Measurements from ENCODE around the gene PAX5. TPM values are rescaled to one million over a fixed set of nuclear protein-coding genes. Genes with fewer than 3 reads are reported as not detected.
A peak's percentile ranks its signal among the peaks of the same experiment; 100 is the strongest.

Gene PAX5
- polyA plus RNA-seq, 1 donor from 2014 or later = not detected

DNA sequence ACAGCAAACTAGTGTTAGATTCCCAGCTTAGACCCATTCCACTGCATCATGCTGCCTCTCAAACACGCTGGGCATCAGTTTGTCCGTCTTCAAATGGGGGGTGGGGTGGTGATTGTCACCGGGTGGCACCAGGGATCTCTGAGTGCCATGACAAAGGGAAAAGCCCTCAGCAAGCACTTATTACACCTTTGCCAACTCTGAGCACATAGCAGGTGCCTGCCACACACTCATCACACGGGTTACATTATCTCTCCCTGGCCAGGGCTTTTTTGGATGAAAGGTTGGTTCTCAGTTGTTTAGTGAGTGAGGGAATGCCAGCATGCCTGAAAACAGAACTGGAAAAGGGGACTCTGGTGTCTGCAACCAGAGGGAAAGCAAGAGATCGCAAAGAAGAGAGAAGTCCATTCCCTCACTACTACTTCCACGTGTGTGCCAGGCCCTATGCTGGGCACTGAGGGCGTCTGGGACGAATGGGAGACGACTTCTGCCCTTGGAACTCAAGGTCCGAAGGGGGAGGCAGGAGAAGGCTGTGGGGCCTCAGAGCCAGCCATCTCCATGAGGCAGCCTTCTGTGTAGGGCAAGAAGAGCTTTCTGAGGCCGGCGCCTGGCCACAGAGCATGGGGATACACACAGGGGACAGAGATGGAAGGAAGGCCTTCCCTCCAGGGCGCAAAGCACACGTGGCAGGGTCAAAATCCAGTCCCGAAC, 48.9 kb downstream of the PAX5 start:
- Histone ChIP-seq H3K4me3 (ENCODE audit: low read length) (peak overlapping the region; percentile 47), H3K4me2 (ENCODE audit: low read length) (no peak overlapping the region)

DNA sequence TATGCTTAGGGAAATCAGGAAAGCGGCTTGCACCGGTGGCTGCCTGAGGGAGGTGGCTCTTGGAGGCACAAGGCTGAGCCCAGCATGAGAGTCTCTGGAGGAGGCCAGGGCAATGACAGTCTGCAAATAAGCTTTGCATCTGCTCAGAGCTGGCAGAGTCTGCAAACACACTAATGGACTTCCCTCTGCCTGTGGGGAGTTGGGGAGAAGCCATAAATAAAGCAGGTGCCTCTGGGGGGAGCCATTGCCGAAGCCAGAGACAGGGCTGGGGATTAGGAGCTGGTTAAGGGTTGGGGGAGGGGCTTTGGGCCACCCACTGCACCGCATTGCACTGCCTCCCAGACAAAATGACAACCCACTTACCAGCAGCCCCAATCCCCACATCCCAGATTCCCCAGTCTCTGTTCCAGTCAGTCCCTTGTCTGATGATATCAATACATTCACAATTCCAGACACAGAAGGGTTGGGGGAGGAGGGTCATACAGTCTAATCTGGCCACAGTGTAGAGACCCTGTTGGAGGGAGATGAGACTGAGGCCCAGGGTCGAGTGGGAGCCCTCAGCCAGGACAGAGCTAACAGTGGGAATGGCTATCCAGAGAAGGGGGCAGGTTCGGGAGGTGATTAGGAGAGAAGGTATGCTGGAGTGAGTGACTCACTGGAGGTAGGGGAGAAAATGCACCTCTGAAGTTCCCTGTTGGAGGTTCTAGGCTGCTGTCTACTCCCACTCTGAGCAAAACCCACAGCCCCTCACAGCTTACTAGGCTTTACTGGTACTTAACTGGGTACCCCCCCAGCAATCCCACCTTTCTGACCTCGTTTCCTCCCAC, 53.7 kb downstream of the PAX5 start:
- TF ChIP-seq, protein P1, sequence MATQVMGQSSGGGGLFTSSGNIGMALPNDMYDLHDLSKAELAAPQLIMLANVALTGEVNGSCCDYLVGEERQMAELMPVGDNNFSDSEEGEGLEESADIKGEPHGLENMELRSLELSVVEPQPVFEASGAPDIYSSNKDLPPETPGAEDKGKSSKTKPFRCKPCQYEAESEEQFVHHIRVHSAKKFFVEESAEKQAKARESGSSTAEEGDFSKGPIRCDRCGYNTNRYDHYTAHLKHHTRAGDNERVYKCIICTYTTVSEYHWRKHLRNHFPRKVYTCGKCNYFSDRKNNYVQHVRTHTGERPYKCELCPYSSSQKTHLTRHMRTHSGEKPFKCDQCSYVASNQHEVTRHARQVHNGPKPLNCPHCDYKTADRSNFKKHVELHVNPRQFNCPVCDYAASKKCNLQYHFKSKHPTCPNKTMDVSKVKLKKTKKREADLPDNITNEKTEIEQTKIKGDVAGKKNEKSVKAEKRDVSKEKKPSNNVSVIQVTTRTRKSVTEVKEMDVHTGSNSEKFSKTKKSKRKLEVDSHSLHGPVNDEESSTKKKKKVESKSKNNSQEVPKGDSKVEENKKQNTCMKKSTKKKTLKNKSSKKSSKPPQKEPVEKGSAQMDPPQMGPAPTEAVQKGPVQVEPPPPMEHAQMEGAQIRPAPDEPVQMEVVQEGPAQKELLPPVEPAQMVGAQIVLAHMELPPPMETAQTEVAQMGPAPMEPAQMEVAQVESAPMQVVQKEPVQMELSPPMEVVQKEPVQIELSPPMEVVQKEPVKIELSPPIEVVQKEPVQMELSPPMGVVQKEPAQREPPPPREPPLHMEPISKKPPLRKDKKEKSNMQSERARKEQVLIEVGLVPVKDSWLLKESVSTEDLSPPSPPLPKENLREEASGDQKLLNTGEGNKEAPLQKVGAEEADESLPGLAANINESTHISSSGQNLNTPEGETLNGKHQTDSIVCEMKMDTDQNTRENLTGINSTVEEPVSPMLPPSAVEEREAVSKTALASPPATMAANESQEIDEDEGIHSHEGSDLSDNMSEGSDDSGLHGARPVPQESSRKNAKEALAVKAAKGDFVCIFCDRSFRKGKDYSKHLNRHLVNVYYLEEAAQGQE (IDR thresholded peaks at IDR 0.05; ENCODE audit: borderline replicate concordance) = no peak
- TF ChIP-seq EZH2 (IDR thresholded peaks at IDR 0.05; ENCODE audit: borderline replicate concordance, insufficient read depth, low read length, poor library complexity, severe bottlenecking) (no peak), MXI1 (conservative IDR thresholded peaks at IDR 0.05; ENCODE audit: poor library complexity, severe bottlenecking) (no peak)
- no peaks in the 10 kb centered on the region for H3K36me3 ChIP-seq (ENCODE audit: insufficient read depth, low read length)
- no peak overlapping the region for H3K4me2 ChIP-seq (ENCODE audit: low read length)
- H3K4me3 ChIP-seq (ENCODE audit: low read length) = no peak overlapping the region
- no peaks in the 10 kb centered on the region for H3K9me2 ChIP-seq (ENCODE audit: insufficient read depth, low read length)
- H3K9ac ChIP-seq (ENCODE audit: low read length) = no peak overlapping the region
- no peak overlapping the region for H2AFZ ChIP-seq (ENCODE audit: low read depth, low read length)
- H3K27me3 ChIP-seq (ENCODE audit: insufficient read depth, low read depth, low read length) = peaks cover 46% of the 10 kb centered on the region
- no peaks in the 10 kb centered on the region for H3K79me2 ChIP-seq (replicated peaks; ENCODE audit: insufficient read depth, low read length)
- no peaks in the 10 kb centered on the region for H3F3A ChIP-seq (ENCODE audit: insufficient read depth, low read length, poor library complexity, severe bottlenecking)
- H4K20me1 ChIP-seq (ENCODE audit: insufficient read depth) = no peaks in the 10 kb centered on the region
- no peaks in the 10 kb centered on the region for H3K9me3 ChIP-seq (ENCODE audit: low read length)
- H3K27ac ChIP-seq (ENCODE audit: low read length) = no peak overlapping the region

More for the DNA sequence above, 48.9 kb downstream of the PAX5 start:
- no peaks in the 10 kb centered on the region for H3K79me2 ChIP-seq (replicated peaks; ENCODE audit: insufficient read depth, low read length)
- H3K9ac ChIP-seq (ENCODE audit: low read length) = no peak overlapping the region
- H3K27me3 ChIP-seq (ENCODE audit: insufficient read depth, low read depth, low read length) = peaks cover 93% of the 10 kb centered on the region
- H4K20me1 ChIP-seq (ENCODE audit: insufficient read depth) = no peaks in the 10 kb centered on the region
- no peaks in the 10 kb centered on the region for H3K9me3 ChIP-seq (ENCODE audit: low read length)
- no peak for TF ChIP-seq MXI1 (conservative IDR thresholded peaks at IDR 0.05; ENCODE audit: poor library complexity, severe bottlenecking)
- TF ChIP-seq, protein P2, sequence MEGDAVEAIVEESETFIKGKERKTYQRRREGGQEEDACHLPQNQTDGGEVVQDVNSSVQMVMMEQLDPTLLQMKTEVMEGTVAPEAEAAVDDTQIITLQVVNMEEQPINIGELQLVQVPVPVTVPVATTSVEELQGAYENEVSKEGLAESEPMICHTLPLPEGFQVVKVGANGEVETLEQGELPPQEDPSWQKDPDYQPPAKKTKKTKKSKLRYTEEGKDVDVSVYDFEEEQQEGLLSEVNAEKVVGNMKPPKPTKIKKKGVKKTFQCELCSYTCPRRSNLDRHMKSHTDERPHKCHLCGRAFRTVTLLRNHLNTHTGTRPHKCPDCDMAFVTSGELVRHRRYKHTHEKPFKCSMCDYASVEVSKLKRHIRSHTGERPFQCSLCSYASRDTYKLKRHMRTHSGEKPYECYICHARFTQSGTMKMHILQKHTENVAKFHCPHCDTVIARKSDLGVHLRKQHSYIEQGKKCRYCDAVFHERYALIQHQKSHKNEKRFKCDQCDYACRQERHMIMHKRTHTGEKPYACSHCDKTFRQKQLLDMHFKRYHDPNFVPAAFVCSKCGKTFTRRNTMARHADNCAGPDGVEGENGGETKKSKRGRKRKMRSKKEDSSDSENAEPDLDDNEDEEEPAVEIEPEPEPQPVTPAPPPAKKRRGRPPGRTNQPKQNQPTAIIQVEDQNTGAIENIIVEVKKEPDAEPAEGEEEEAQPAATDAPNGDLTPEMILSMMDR (IDR thresholded peaks at IDR 0.05; ENCODE audit: poor library complexity, severe bottlenecking) = no peak
- TF ChIP-seq RAD21 (conservative IDR thresholded peaks at IDR 0.05) = no peak
- no peak for TF ChIP-seq EP300 (conservative IDR thresholded peaks at IDR 0.05; ENCODE audit: poor library complexity, severe bottlenecking)
- no peak for TF ChIP-seq POLR2AphosphoS5 (IDR thresholded peaks at IDR 0.05)
- TF ChIP-seq EZH2 (IDR thresholded peaks at IDR 0.05; ENCODE audit: borderline replicate concordance, insufficient read depth, low read length, poor library complexity, severe bottlenecking) = no peak
- no peak for TF ChIP-seq SMC3 (conservative IDR thresholded peaks at IDR 0.05; ENCODE audit: poor library complexity)
- no peak for TF ChIP-seq TAF1 (IDR thresholded peaks at IDR 0.05; ENCODE audit: low read depth)
- no peak overlapping the region for H3K27ac ChIP-seq (ENCODE audit: low read length)
- no peak overlapping the region for H2AFZ ChIP-seq (ENCODE audit: low read depth, low read length)
- no peaks in the 10 kb centered on the region for H3K36me3 ChIP-seq (ENCODE audit: insufficient read depth, low read length)
- no peaks in the 10 kb centered on the region for H3F3A ChIP-seq (ENCODE audit: insufficient read depth, low read length, poor library complexity, severe bottlenecking)
- H3K9me2 ChIP-seq (ENCODE audit: insufficient read depth, low read length) = no peaks in the 10 kb centered on the region
